K562 (cell line): ENCODE measurements around the gene UBXN4. TPM values are rescaled to one million over a fixed set of nuclear protein-coding genes. Genes with fewer than 3 reads are reported as not detected.

ENCODE experiments used
- CHD4 ChIP-seq: fragments of 200-600 bp; sonication (generic); IDR thresholded peaks from 3 replicates; pipeline ENCODE4 v1.6.1; 2012; ENCODE audit warnings: low read depth, mild to moderate bottlenecking, mixed read lengths, low read length, inconsistent platforms; ENCODE audit not compliant: insufficient read depth, insufficient replicate concordance, poor library complexity, severe bottlenecking
- ELF1 ChIP-seq: fragments of 200-800 bp; sonication (Bioruptor generic); IDR thresholded peaks from 2 replicates; pipeline ENCODE4 v1.6.1; 2016; ENCODE audit warnings: missing genetic modification characterization, missing compliant biosample characterization
- FOXJ2 ChIP-seq: fragments of 200-800 bp; sonication (Bioruptor generic); IDR thresholded peaks from 2 replicates; pipeline ENCODE4 v1.6.1; 2016; ENCODE audit warnings: missing genetic modification characterization, missing compliant biosample characterization
- HDAC3 ChIP-seq: fragments of 450-650 bp; IDR thresholded peaks from 2 replicates; pipeline ENCODE4 v1.6.1; 2018; ENCODE audit warnings: borderline replicate concordance, mild to moderate bottlenecking, moderate library complexity; ENCODE audit not compliant: partially characterized antibody
- HNRNPK ChIP-seq: fragments of 200-400 bp; formaldehyde crosslinking; IDR thresholded peaks from one replicate; pipeline ENCODE4 v1.6.1; 2018; ENCODE audit warnings: mild to moderate bottlenecking, low read depth, low read length; ENCODE audit not compliant: poor library complexity, severe bottlenecking
- HNRNPL ChIP-seq: fragments of 200-400 bp; formaldehyde crosslinking; IDR thresholded peaks from 2 replicates; pipeline ENCODE4 v1.6.1; 2017; ENCODE audit warnings: low read depth, mild to moderate bottlenecking, low read length
- MYNN ChIP-seq, 2 experiments: sonication (generic); formaldehyde crosslinking in 1 of 2; IDR thresholded peaks; 2 replicates each; pipeline versions ENCODE4 v1.5.0 to v1.6.1; 2016 to 2020; ENCODE audit warnings: antibody characterized with exemption in 1 of 2, missing genetic modification reagents in 1 of 2
- NFYB ChIP-seq: IDR thresholded peaks from 2 replicates; pipeline ENCODE4 v1.6.1; 2011; ENCODE audit warnings: mild to moderate bottlenecking, moderate library complexity; ENCODE audit not compliant: insufficient read length; ENCODE audit errors: extremely low read depth
- POLR2B ChIP-seq: fragments of 450-650 bp; IDR thresholded peaks from 2 replicates; pipeline ENCODE4 v1.6.1; 2018; ENCODE audit warnings: low read depth; ENCODE audit not compliant: partially characterized antibody
- POLR3A ChIP-seq: IDR thresholded peaks from 2 replicates; pipeline ENCODE4 v1.6.1; 2011; ENCODE audit warnings: borderline replicate concordance, mild to moderate bottlenecking, moderate library complexity; ENCODE audit not compliant: insufficient read length, insufficient read depth; ENCODE audit errors: extremely low read depth
- RBM39 ChIP-seq: fragments of 200-400 bp; formaldehyde crosslinking; optimal IDR thresholded peaks from 2 replicates; pipeline ENCODE3; 2018; ENCODE audit warnings: low read depth, low read length
- SMARCA4 ChIP-seq: fragments of 450-650 bp; IDR thresholded peaks from 2 replicates; pipeline ENCODE4 v1.6.1; 2016
- TAF7 ChIP-seq: fragments of 450-650 bp; IDR thresholded peaks from 2 replicates; pipeline ENCODE4 v1.6.1; 2016; ENCODE audit warnings: missing genetic modification characterization, missing compliant biosample characterization
- TGIF2 ChIP-seq: sonication (generic); formaldehyde crosslinking; IDR thresholded peaks from 2 replicates; pipeline ENCODE4 v1.8.1; 2022; ENCODE audit warnings: mild to moderate bottlenecking, missing genetic modification reagents, moderate library complexity
- THRB ChIP-seq: fragments of 450-650 bp; formaldehyde crosslinking; conservative IDR thresholded peaks from 2 replicates; pipeline ENCODE4 v1.4.0; 2022; ENCODE audit warnings: mild to moderate bottlenecking, missing genetic modification characterization
- ZNF133 ChIP-seq: fragments of 250-450 bp; sonication (Bioruptor Pico); IDR thresholded peaks from 2 replicates; pipeline ENCODE4 v1.4.0; 2020; ENCODE audit warnings: mild to moderate bottlenecking
- ZNF175 ChIP-seq: fragments of 200-800 bp; sonication (Bioruptor generic); IDR thresholded peaks from 2 replicates; pipeline ENCODE4 v1.6.1; 2016; ENCODE audit warnings: low read depth, mild to moderate bottlenecking, missing genetic modification characterization, missing compliant biosample characterization
- ZNF449 ChIP-seq: fragments of 250-450 bp; sonication (Bioruptor Pico); IDR thresholded peaks from 2 replicates; pipeline ENCODE4 v1.8.0; 2022; ENCODE audit warnings: moderate library complexity, mild to moderate bottlenecking, inconsistent platforms
- ZNF589 ChIP-seq: fragments of 200-800 bp; sonication (Bioruptor generic); IDR thresholded peaks from 2 replicates; pipeline ENCODE4 v1.6.1; 2016; ENCODE audit warnings: low read depth, missing genetic modification characterization, missing compliant biosample characterization
- ZNF639 ChIP-seq, 2 experiments: fragments of 200-800 bp in 1 of 2; sonication (Bioruptor generic) in 1 of 2; sonication (generic) in 1 of 2; formaldehyde crosslinking in 1 of 2; IDR thresholded peaks in 1 of 2; conservative IDR thresholded peaks in 1 of 2; 2 replicates each; pipeline versions ENCODE4 v1.5.0 to v1.6.1; 2016 to 2020; ENCODE audit warnings: missing compliant biosample characterization in 1 of 2, missing genetic modification characterization in 1 of 2, missing genetic modification reagents in 1 of 2
- polyA plus RNA-seq, 8 experiments: library from polyadenylated mRNA; depleted of rRNA in 4 of 8; stranded (reverse) in 5 of 8; unstranded in 3 of 8; fragments of >200 nt; fragmentation: Nextera tagmentation in 2 of 8; fragmentation: Illumina TruSeq in 1 of 8; extraction: Ambion mirVana in 2 of 8; extraction: Trizol in 1 of 8; gene quantifications; 2 replicates each; pipeline versions ENCODE4 v1.2.1 to v1.2.3, GENCODE V29; 2011 to 2014; ENCODE audit warnings: inconsistent platforms in 1 of 8, missing spikeins in 1 of 8
- total RNA-seq, 7 experiments: library from RNA; depleted of rRNA in 6 of 7; stranded (reverse); fragments of >200 nt in 6 of 7; fragmentation: Illumina TruSeq in 2 of 7; extraction: Trizol in 2 of 7; gene quantifications; 2 replicates each; pipeline versions ENCODE4 v1.2.1 to v1.2.3, GENCODE V29; 2011 to 2021; ENCODE audit warnings: low replicate concordance in 1 of 7

UBXN4 gene
- total and polyA plus RNA-seq, 9 of the 15 experiments (the other 6 are each of a cell fraction or from before 2014, with no cell fraction given), result 30.4 to 127 (median 55.3) TPM

GRCh38 chr2:135741395-135742324, at the start of gene UBXN4 (continued):
- peak; percentile 87 for TF ChIP-seq POLR2B
- TF ChIP-seq HDAC3, result no peak
- no peak for TF ChIP-seq FOXJ2 (tag)
- TF ChIP-seq RBM39, result no peak
- peak; percentile 82; the same call in 1 of the 2 replicates for TF ChIP-seq TGIF2 (CRISPR knock-in tag)
- no peak for TF ChIP-seq POLR3A
- TF ChIP-seq CHD4, result peak; percentile 94
- TF ChIP-seq ZNF175 (CRISPR knock-in tag), result 0 out of 2 replicates have a peak, but pooled peaks have one; percentile 21
- no peak; the same call in 1 of the 2 replicates for TF ChIP-seq TAF7
- 0 out of 2 replicates have a peak, but pooled peaks have one; percentile 11 for TF ChIP-seq ZNF589
- peak; percentile 97 for TF ChIP-seq ELF1 (tag)
- TF ChIP-seq ZNF639 (CRISPR knock-in tag; conservative IDR thresholded peaks at IDR 0.05 in 1 of 2, IDR thresholded peaks at IDR 0.05 in 1 of 2), result peak in 1 of 2 experiments; percentile 96; a peak in 2 of 4 replicates
- TF ChIP-seq MYNN (IDR thresholded peaks at IDR 0.05), result no peak
- no peak for TF ChIP-seq MYNN (CRISPR knock-in tag; IDR thresholded peaks at IDR 0.05)
- TF ChIP-seq HNRNPL, result no peak; the same call in 1 of the 2 replicates
- no peak for TF ChIP-seq THRB (CRISPR knock-in tag)
- TF ChIP-seq SMARCA4, result 0 out of 2 replicates have a peak, but pooled peaks have one; percentile 33
- no peak for TF ChIP-seq NFYB
- TF ChIP-seq ZNF133 (CRISPR knock-in tag), result no peak
- no peak for TF ChIP-seq ZNF449 (CRISPR knock-in tag)
- no peak for TF ChIP-seq HNRNPK
